Esophagus muscularis mucosa (tissue), 3 donors: Measurements from ENCODE around the gene COX5B.

ENCODE experiments used
- CTCF ChIP-seq, 3 experiments: fragments of 200-600 bp in 2 of 3; fragments of 450-650 bp in 1 of 3; sonication (generic) in 2 of 3; IDR thresholded peaks; one replicate each; pipeline ENCODE4 v1.5.1; 2017 to 2019; ENCODE audit warnings: antibody characterized with exemption in 3 of 3, mild to moderate bottlenecking in 2 of 3, moderate library complexity in 1 of 3
- POLR2A ChIP-seq: fragments of 450-650 bp; IDR thresholded peaks from one replicate; pipeline ENCODE4 v1.6.1; 2017; ENCODE audit warnings: antibody characterized with exemption, moderate library complexity, mild to moderate bottlenecking, low read depth

- TF ChIP-seq CTCF (IDR thresholded peaks at IDR 0.05): no peak
- no peak for TF ChIP-seq POLR2A
These were observed 29.7 kb downstream of the COX5B start for GRCh38 chr2:97675430-97676113.
